Lower leg skin (tissue), 3 donors: ENCODE results near the gene RTN1.

Source experiments
- POLR2A ChIP-seq, 2 donors: fragments of 450-650 bp; IDR thresholded peaks; one replicate each; pipeline ENCODE4 v1.6.1; 2016 to 2017; ENCODE audit warnings: antibody characterized with exemption in 2 of 2, mild to moderate bottlenecking in 1 of 2, moderate library complexity in 1 of 2
- TF ChIP-seq, protein P1 (sequence below), 3 donors: fragments of 450-650 bp; IDR thresholded peaks; one replicate each; pipeline ENCODE4 v1.5.1; 2016; ENCODE audit warnings: antibody characterized with exemption in 3 of 3, mild to moderate bottlenecking in 3 of 3, moderate library complexity in 2 of 3

GRCh38 chr14:59585891-59586554 is 284.6 kb downstream of the RTN1 start:
- TF ChIP-seq, protein P1, sequence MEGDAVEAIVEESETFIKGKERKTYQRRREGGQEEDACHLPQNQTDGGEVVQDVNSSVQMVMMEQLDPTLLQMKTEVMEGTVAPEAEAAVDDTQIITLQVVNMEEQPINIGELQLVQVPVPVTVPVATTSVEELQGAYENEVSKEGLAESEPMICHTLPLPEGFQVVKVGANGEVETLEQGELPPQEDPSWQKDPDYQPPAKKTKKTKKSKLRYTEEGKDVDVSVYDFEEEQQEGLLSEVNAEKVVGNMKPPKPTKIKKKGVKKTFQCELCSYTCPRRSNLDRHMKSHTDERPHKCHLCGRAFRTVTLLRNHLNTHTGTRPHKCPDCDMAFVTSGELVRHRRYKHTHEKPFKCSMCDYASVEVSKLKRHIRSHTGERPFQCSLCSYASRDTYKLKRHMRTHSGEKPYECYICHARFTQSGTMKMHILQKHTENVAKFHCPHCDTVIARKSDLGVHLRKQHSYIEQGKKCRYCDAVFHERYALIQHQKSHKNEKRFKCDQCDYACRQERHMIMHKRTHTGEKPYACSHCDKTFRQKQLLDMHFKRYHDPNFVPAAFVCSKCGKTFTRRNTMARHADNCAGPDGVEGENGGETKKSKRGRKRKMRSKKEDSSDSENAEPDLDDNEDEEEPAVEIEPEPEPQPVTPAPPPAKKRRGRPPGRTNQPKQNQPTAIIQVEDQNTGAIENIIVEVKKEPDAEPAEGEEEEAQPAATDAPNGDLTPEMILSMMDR (IDR thresholded peaks at IDR 0.05), result no peak
- TF ChIP-seq POLR2A (IDR thresholded peaks at IDR 0.05), result no peak
